Immature natural killer cell (primary cell): ENCODE measurements around the gene PTPRN. TPM values are rescaled to one million over a fixed set of nuclear protein-coding genes. Genes with fewer than 3 reads are reported as not detected.

Experiments
- DNase-seq, 3 donors: peaks; one replicate each; pipeline ENCODE4 v3.0.0; 2022; ENCODE audit warnings: mixed read lengths in 1 of 3
- H3K27ac Mint-ChIP-seq, 6 donors: one replicate each; pipeline ENCODE4 v1.8.0; 2020; ENCODE audit warnings: mixed read lengths in 6 of 6, mild to moderate bottlenecking in 5 of 6, inconsistent platforms in 4 of 6, moderate library complexity in 3 of 6
- H3K27me3 Mint-ChIP-seq, 3 donors: one replicate each; pipeline ENCODE4 v1.8.0; 2020 to 2021; ENCODE audit warnings: low read depth in 3 of 3, mild to moderate bottlenecking in 3 of 3, mixed read lengths in 3 of 3, moderate library complexity in 3 of 3, inconsistent platforms in 1 of 3
- H3K36me3 Mint-ChIP-seq, 3 donors: one replicate each; pipeline ENCODE4 v1.8.0; 2020; ENCODE audit warnings: mixed read lengths in 3 of 3, inconsistent platforms in 2 of 3, mild to moderate bottlenecking in 2 of 3
- H3K4me1 Mint-ChIP-seq, 2 donors: one replicate each; pipeline ENCODE4 v1.8.0; 2020; ENCODE audit warnings: inconsistent platforms in 2 of 2, mild to moderate bottlenecking in 2 of 2, mixed read lengths in 2 of 2, moderate library complexity in 1 of 2
- H3K4me3 Mint-ChIP-seq, 5 donors: one replicate each; pipeline ENCODE4 v1.8.0; 2020; ENCODE audit warnings: mild to moderate bottlenecking in 5 of 5, mixed read lengths in 5 of 5, inconsistent platforms in 3 of 5, moderate library complexity in 3 of 5
- H3K9me3 Mint-ChIP-seq, 6 donors: one replicate each; pipeline ENCODE4 v1.8.0; 2020; ENCODE audit warnings: mild to moderate bottlenecking in 6 of 6, mixed read lengths in 6 of 6, inconsistent platforms in 4 of 6, moderate library complexity in 3 of 6
- polyA plus RNA-seq, 3 donors: library from polyadenylated mRNA; unstranded; fragments of 300-500 nt; fragmentation: Illumina TruSeq; gene quantifications; one replicate each; pipeline ENCODE4 v1.2.3, GENCODE V29; 2021

Gene PTPRN
- polyA plus RNA-seq, 3 donors from 2014 or later, result 0.41 TPM; not detected in 2

DNA sequence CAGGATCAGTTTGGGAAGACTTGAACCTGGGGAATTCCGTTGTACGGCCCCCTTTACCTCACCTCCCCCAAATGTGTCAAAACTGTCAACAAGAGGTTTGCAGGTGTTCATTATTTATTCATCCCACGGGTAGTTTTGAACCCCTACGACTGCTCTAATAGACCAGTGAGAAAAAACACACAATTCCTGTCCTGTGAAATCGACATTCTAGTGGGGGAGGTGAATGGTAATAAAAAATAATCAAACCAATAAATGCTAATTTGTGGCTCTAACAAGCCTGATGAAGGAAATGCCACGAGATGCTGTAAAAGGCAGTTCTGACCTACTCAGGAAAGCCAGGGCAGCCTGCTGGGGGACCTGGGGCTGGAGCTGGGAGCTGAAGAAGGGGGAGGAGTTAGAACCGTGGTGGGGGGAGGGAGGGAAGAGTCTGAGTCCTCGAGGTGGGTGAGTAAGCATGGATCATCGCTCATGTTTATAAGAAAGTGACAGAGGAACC, 30.5 kb downstream of the PTPRN start:
- Mint-ChIP-seq H3K4me3 (peak overlapping the region; percentile 88 to 93 (median 92)), H3K27ac (peak overlapping the region; percentile 99 to 100 (median 99)), H3K9me3 (no peaks in the 10 kb centered on the region), H3K27me3 (peaks cover 21 to 30% (median 27%) of the 10 kb centered on the region in 3 donors), H3K36me3 (peaks cover 0 to 24% (median 7%) of the 10 kb centered on the region in 3 donors), H3K4me1 (peaks cover 34 to 52% of the 10 kb centered on the region in 2 donors)
- no peak for DNase-seq

DNA sequence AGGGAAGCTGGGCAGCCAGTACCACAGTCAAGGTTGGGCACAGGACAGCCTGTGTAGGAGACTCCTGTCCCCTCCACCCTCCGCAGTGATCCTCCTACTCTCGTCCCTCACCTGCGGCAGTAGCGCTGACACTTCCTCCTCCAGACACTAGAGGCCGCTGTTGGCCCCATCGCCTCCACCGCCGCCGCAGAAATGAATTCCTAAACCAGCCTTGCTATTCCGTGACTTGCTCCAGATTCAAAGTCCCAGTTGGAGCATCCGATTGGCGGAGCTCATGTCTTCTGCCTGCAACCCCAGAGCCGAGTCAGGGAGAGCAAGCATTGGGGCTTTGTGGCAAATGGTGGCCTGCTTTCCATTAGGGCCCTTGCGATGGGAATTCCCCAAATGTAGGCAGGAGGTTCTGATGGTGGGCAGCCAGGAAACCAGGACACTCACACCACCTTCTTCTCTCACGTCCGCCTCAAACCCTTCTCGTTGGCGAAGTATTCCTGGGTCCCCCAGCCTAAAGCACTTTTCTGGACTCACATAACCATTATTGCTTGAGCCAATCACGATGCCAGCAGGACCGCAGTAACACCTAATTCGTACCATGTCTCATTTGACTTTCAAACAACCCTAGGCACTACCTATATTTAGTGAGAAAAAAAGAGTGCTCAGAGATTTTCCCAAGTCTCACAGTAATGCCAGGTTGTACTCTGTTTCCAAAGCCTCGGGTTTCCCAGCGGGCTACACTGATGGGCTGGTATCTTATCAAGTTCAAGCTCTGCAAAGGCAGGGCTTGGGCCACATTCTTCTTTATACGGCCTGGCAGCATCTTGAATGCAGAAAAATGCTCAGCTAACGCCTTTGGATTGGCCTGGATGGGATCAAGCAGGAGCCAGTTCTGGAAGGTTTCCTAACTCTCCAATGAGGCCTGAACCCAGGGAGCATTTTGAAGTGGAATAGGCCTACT, 31.2 kb downstream of the PTPRN start:
- Mint-ChIP-seq H3K27me3 (peaks cover 21 to 30% (median 25%) of the 10 kb centered on the region in 3 donors), H3K4me1 (peaks cover 34 to 49% of the 10 kb centered on the region in 2 donors), H3K36me3 (peaks cover 0 to 18% (median 3%) of the 10 kb centered on the region in 3 donors), H3K4me3 (peak overlapping the region; percentile 88 to 93 (median 92)), H3K27ac (peak overlapping the region; percentile 99 to 100 (median 99)), H3K9me3 (no peaks in the 10 kb centered on the region)
- DNase-seq, result peak; percentile 75 to 78 (median 77)

DNA sequence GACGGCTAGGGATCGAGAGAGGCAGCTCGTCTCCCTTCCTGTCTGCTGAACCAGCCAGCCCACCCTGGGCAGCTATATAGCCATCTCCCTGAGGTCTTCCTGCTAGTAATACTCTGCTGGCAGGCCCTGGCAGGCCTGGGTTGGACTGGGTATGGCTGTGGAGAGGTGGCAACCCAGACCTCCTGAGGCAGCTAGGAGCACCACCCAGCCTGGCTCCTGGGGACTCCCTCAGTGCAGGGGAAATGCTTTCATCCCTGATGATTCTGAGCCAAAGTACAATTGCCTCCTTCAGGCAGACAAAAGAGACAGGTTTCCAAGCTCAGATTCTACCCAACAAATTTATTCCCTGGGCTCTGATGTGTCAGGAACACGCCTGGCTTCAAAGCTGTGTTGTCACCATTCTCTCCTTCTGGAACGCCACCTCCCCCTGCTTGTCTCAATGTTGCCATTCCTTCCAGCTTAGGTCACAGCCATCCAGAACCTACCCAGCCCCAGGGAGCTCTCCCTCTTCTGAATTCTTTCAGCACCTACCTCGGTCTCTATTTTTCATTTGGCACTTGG, 34.8 kb downstream of the PTPRN start:
- Mint-ChIP-seq H3K9me3 (no peaks in the 10 kb centered on the region), H3K27me3 (peaks cover 14 to 19% (median 19%) of the 10 kb centered on the region in 3 donors), H3K4me3 (no peak overlapping the region), H3K4me1 (peaks cover 18 to 21% of the 10 kb centered on the region in 2 donors), H3K27ac (no peak overlapping the region), H3K36me3 (no peaks in the 10 kb centered on the region)
- no peak for DNase-seq

DNA sequence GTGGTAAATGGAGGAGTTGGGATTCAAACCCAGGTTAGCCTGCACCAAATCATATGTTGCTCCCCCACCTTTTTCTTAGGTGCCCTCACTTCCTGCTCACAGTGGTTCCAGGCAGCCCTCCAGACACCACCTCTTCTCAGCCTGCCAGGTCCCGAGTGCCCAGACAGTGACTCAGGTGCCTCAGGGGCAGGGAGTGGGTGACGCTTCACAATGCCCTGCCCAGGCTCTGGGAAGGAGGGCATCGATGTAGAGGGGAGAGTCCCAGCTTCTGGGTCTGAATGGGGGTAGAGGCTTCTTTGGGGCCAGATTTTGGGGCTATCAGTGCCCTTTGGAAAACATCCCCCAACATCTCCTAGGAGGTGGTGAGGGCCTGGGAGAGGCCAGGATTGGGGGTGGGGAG, 35.3 kb downstream of the PTPRN start:
- Mint-ChIP-seq H3K36me3 (no peaks in the 10 kb centered on the region), H3K27me3 (peaks cover 12 to 17% (median 14%) of the 10 kb centered on the region in 3 donors)
- DNase-seq, result no peak

DNA sequence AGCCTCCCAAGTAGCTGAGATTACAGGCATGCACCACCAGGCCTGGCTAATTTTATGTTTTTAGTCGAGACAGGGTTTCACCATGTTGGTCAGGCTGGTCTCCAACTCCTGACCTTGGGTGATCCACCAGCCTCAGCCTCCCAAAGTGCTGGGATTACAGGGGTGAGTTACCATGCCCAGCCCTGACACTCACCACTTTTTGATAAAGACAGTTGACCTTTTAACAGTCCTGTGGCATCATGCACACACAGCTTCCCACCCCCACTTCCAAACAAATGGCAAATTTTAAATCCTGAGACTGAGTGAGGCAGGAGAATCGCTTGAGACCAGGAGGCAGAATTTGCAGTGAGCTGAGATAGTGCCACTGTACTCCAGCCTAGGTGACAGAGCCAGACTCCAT, 36.2 kb downstream of the PTPRN start:
- H3K27me3 Mint-ChIP-seq, result peaks cover 4 to 7% (median 7%) of the 10 kb centered on the region in 3 donors
- peaks cover 7 to 9% of the 10 kb centered on the region in 2 donors for H3K4me1 Mint-ChIP-seq
- H3K27ac Mint-ChIP-seq, result no peak overlapping the region
- no peak for DNase-seq
- no peaks in the 10 kb centered on the region for H3K9me3 Mint-ChIP-seq
- no peak overlapping the region for H3K4me3 Mint-ChIP-seq
- no peaks in the 10 kb centered on the region for H3K36me3 Mint-ChIP-seq

More for the DNA sequence above, 35.3 kb downstream of the PTPRN start:
- H3K4me3 Mint-ChIP-seq, result no peak overlapping the region
- H3K4me1 Mint-ChIP-seq, result peaks cover 17 to 18% of the 10 kb centered on the region in 2 donors
- H3K9me3 Mint-ChIP-seq, result no peaks in the 10 kb centered on the region
- H3K27ac Mint-ChIP-seq, result no peak overlapping the region

DNA sequence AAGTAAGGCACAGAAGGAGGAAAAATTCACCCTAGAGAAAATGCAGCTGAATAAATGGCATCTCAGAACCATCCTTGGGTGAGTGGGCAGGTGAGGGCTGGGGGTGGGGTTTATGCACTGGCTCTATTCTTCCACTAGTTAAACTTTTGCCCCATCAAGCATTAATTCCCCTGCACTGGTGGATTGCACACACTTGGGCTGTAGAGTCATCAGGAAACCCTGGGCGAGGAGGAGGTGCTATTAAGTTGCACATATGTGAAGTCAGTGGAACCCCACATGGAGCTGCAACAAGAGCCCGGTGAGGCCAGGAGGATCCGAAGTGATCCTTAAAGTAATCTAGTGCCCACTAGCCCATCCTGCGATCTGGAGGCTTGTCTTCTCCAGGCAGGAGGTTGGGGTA, 36.8 kb downstream of the PTPRN start:
- peaks cover 1 to 3% of the 10 kb centered on the region in 2 donors for H3K4me1 Mint-ChIP-seq
- no peak for DNase-seq
- no peaks in the 10 kb centered on the region for H3K36me3 Mint-ChIP-seq
- H3K27me3 Mint-ChIP-seq, result peaks cover 0 to 2% (median 1%) of the 10 kb centered on the region in 3 donors
- peak overlapping the region in 1 of 6 donors; percentile 45 for H3K27ac Mint-ChIP-seq
- H3K9me3 Mint-ChIP-seq, result no peaks in the 10 kb centered on the region
- no peak overlapping the region for H3K4me3 Mint-ChIP-seq

DNA sequence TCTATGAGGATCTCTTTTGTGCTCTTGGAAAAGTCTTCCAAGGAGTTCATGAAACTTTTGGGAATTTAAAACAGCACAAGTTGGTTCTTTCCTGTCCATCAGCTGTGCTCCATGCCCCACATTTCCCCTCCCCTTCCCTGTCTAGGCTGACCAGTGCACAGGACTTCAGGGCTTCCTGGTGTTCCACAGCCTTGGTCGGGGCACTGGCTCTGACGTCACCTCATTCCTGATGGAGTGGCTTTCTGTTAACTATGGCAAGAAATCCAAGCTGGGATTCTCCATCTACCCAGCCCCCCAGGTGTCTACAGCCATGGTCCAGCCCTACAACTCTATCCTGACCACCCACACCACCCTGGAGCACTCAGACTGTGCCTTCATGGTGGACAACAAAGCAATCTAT, 38.2 kb downstream of the PTPRN start:
- Mint-ChIP-seq H3K9me3 (no peaks in the 10 kb centered on the region), H3K4me3 (no peak overlapping the region), H3K4me1 (no peaks in the 10 kb centered on the region), H3K27me3 (peaks cover 0 to 2% (median 0%) of the 10 kb centered on the region in 3 donors), H3K36me3 (no peaks in the 10 kb centered on the region), H3K27ac (no peak overlapping the region)
- no peak for DNase-seq

DNA sequence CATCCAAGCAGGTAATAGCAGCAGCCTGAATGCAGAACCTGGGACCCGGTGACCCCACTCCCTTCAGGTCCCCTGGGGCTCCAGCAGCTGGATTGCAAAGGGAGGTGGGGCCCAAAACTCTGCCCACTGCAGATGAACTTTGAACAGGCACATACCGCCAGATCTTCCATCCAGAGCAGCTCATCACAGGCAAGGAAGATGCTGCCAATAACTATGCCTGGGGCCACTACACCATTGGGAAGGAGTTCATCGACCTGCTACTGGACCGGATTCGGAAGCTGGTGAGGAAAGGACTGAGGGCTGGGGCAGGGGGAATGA, 39.2 kb downstream of the PTPRN start:
- no peaks in the 10 kb centered on the region for H3K4me1 Mint-ChIP-seq
- no peaks in the 10 kb centered on the region for H3K36me3 Mint-ChIP-seq
- no peaks in the 10 kb centered on the region for H3K9me3 Mint-ChIP-seq
- H3K4me3 Mint-ChIP-seq, result no peak overlapping the region
- H3K27me3 Mint-ChIP-seq, result peaks cover 0 to 2% (median 0%) of the 10 kb centered on the region in 3 donors
- no peak for DNase-seq
- peak overlapping the region in 1 of 6 donors; percentile 61 for H3K27ac Mint-ChIP-seq

DNA sequence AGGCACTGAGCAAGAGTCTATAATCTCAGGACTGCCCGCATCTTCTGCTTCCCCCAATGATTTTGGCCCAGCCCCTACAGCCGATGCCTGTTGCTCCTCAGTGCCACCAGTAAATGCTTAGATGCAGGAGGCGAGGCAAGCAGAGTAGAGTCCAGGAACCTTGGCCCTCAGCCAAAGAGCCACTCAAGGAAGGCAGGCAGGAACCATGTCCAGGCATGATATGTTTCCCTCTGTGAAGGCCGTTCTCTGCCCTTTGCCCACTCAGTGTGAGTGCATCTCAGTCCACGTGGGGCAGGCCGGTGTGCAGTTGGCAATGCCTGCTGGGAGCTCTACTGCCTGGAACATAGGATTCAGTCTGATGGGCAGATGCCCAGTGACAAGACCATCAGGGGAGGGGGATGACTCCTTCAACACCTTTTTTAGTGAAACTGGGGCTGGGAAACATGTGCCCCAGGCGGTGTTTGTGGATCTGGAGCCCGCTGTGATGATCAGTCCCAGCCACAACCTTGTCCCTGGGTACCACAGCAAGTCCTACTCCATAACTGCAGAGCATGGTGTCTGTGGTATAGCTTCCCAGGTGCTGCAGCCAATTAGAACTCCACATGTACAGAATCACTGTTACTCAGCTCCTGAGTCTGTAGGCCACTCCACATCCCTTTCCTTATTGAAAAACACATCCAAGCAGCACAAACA, 39.7 kb downstream of the PTPRN start:
- peaks cover 0 to 3% (median 0%) of the 10 kb centered on the region in 3 donors for H3K27me3 Mint-ChIP-seq
- H3K4me1 Mint-ChIP-seq, result no peaks in the 10 kb centered on the region
- peak overlapping the region in 1 of 6 donors; percentile 61 for H3K27ac Mint-ChIP-seq
- H3K9me3 Mint-ChIP-seq, result no peaks in the 10 kb centered on the region
- H3K4me3 Mint-ChIP-seq, result no peak overlapping the region
- DNase-seq, result no peak
- no peaks in the 10 kb centered on the region for H3K36me3 Mint-ChIP-seq

DNA sequence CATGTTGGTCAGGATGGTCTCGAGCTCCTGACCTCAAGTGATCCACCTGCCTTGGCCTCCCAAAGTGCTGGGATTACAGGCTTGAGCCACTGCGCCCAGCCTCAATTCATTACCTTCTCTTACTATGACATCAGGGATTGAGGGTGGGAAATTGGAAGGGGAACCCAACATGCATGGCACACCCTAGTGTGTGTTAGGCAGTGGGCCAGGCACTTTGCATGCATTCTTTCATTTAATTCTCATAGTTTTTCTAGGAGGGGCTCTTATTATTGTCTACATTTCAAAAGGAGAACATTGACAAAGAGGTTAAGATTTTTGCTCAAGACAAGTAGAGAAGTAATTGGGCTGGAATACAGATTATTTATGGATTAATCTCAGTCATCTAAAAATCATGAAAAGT, 40.9 kb downstream of the PTPRN start:
- H3K36me3 Mint-ChIP-seq, result no peaks in the 10 kb centered on the region
- H3K9me3 Mint-ChIP-seq, result no peaks in the 10 kb centered on the region
- no peaks in the 10 kb centered on the region for H3K4me1 Mint-ChIP-seq
- no peak overlapping the region for H3K27ac Mint-ChIP-seq
- peaks cover 0 to 3% (median under 1%) of the 10 kb centered on the region in 3 donors for H3K27me3 Mint-ChIP-seq
- DNase-seq, result no peak
- H3K4me3 Mint-ChIP-seq, result no peak overlapping the region

DNA sequence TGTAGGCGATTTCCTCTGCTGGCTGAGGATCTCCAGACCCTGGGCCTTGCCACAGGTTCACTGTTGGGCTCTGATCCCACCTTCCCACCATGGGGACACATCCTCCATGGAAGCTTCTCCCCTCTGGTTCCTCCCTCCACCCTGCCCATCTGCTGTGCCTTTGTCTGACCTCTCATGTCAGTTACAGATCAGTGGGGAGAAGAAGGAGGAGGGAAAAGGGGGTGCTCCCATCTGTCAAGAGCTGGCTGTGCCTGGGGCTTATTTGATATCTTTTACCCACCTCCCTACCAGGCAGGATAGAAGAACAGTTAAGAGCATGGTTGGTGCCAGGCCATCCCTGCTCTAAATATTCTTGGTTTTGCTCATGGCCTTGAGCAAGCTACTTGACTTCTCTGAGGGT, 42.3 kb downstream of the PTPRN start:
- no peaks in the 10 kb centered on the region for H3K4me1 Mint-ChIP-seq
- H3K27me3 Mint-ChIP-seq, result peaks cover 0 to 4% (median 3%) of the 10 kb centered on the region in 3 donors
- no peak overlapping the region for H3K27ac Mint-ChIP-seq
- no peak for DNase-seq
- no peaks in the 10 kb centered on the region for H3K36me3 Mint-ChIP-seq
- no peak overlapping the region for H3K4me3 Mint-ChIP-seq
- no peaks in the 10 kb centered on the region for H3K9me3 Mint-ChIP-seq

DNA sequence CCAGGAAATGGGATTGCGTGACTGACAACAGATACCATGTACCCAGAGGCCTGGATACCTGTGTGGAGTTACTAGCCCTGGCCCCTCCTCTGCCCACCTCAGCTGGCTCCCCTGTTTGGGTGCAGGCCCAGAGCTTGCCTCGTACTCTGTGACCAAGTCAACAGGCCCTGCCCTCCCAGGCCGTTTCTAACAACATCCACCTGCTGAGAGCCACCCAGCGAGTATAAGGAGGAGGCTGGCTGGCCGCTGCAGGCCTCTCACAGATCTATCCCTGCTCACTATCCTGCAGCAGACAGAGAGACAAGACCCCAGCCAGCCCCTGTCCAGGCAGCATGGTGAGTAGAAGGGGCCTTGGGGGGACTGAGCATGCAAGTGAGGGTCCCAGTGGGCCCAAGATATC, 43.0 kb downstream of the PTPRN start:
- no peak for DNase-seq
- Mint-ChIP-seq H3K9me3 (no peaks in the 10 kb centered on the region), H3K4me1 (no peaks in the 10 kb centered on the region), H3K27ac (no peak overlapping the region), H3K27me3 (peaks cover 0 to 6% (median 5%) of the 10 kb centered on the region in 3 donors), H3K36me3 (no peaks in the 10 kb centered on the region), H3K4me3 (no peak overlapping the region)

DNA sequence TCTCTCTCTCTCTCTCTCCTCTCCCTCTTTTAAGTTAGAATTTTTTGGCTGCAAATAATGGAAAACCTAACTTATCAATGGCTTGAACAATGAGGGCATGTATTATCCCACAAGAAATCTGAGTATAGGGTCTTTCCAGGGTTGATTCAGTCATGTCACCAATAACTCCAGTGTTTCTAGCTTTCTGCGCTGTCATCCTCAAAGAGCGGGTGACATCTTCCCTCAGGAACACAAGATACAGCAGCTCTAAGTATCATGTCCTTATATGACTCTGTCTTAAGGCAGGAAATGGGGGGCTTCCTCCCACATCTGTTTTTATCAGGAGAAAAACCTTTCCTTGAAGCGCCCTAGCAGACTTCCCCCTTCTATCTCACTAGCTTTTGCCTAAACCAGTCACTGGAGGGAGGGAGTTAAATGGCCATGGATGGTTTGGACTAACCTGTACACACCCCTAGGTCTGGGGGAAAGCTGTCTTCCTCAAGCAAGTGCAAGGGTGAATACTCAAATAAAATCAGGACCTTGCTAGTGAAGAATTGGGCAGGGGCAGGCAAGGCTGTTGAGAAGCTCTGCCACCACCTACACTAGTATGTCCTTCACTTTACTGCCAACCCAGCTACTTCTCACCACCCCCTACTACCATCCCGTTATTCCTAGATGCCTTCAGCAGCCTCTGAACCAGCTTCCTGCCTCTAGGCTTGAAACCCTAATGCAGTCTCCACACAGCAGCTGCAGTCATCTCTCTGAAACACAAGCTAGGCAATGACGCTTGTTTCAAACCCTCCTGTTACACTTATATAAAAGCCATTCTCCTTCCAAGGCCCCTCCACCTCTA, 48.0 kb downstream of the PTPRN start:
- no peaks in the 10 kb centered on the region for H3K4me1 Mint-ChIP-seq
- peaks cover 5 to 13% (median 8%) of the 10 kb centered on the region in 3 donors for H3K27me3 Mint-ChIP-seq
- no peak overlapping the region for H3K27ac Mint-ChIP-seq
- no peak overlapping the region for H3K4me3 Mint-ChIP-seq
- no peak for DNase-seq
- no peaks in the 10 kb centered on the region for H3K36me3 Mint-ChIP-seq
- no peaks in the 10 kb centered on the region for H3K9me3 Mint-ChIP-seq
